Measurements from ENCODE around the gene ZNF326. TPM values are rescaled to one million over a fixed set of nuclear protein-coding genes. Genes with fewer than 3 reads are reported as not detected.

ZNF326 gene
- total and polyA plus RNA-seq, 2 of the 4 experiments (the other 2 are of a cell fraction), result 4.5 to 17.0 TPM

- H3K79me1 ChIP-seq (ENCODE audit: low read depth in 1 of 2, low read length in 2 of 2), result no peaks in the 10 kb centered on the region
- CTCF ChIA-PET, result interaction anchor here (1.4 kb wide), 1 partner anchor 63 kb away, joined by 3 read pairs; no protein-coding TSS in a partner anchor
- dilution Hi-C loops (cut with HindIII; ENCODE audit: low sequenced_read_pairs, unreplicated experiment), result no loop called here
Measured at GRCh38 chr1:89974256-89974655, 20.7 kb upstream of the ZNF326 start.

More at GRCh38 chr1:89974256-89974655, 20.7 kb upstream of the ZNF326 start:
- H4K5ac ChIP-seq (ENCODE audit: low read depth, low read length), result peak overlapping the region; percentile 96
- no peaks in the 10 kb centered on the region for H3K9me3 ChIP-seq (ENCODE audit: control insufficient read depth, insufficient read depth, low read length)
- peak overlapping the region; percentile 15 to 87; a peak in 3 of 4 replicates for H4K8ac ChIP-seq (ENCODE audit: low read depth in 2 of 2, low read length in 2 of 2)
- POLR2A ChIA-PET (ENCODE audit: unreplicated experiment), result no interaction called here
- H3K4me2 ChIP-seq (ENCODE audit: low read depth, low read length), result no peak overlapping the region
- H3K27ac ChIP-seq (ENCODE audit: insufficient read depth, low read length), result no peak overlapping the region
- intact Hi-C loops (cut with micrococcal nuclease) (no loop called here), in situ Hi-C loops (cut with MboI; ENCODE audit: low sequenced_read_pairs) (no loop called here)
- H4K20me1 ChIP-seq (ENCODE audit: insufficient read depth, low read length), result no peaks in the 10 kb centered on the region
- DNase-seq, result no peak
- H2BK15ac ChIP-seq (ENCODE audit: low read depth, low read length), result peak overlapping the region; percentile 51; the same call in 2 of the 3 replicates
- H3K36me3 ChIP-seq (ENCODE audit: control insufficient read depth, insufficient read depth, low read length), result no peaks in the 10 kb centered on the region
- H3K9ac ChIP-seq (ENCODE audit: low read depth, low read length), result no peak overlapping the region
- peak overlapping the region; percentile 10 for H2AFZ ChIP-seq (replicated peaks; ENCODE audit: low read length, poor library complexity)
- no peak for TF ChIP-seq FOS (IDR thresholded peaks at IDR 0.05; ENCODE audit: low read depth, low read length)
- TF ChIP-seq SMC3 (IDR thresholded peaks at IDR 0.05; ENCODE audit: low read depth, low read length), result no peak
- TF ChIP-seq CHD1 (IDR thresholded peaks at IDR 0.05; ENCODE audit: low read depth, low read length), result no peak
- TF ChIP-seq CTCF (conservative IDR thresholded peaks at IDR 0.05; ENCODE audit: low read depth, low read length), result no peak
- TF ChIP-seq CEBPB (IDR thresholded peaks at IDR 0.05; ENCODE audit: low read depth, low read length), result no peak
- TF ChIP-seq ELK1 (IDR thresholded peaks at IDR 0.05; ENCODE audit: borderline replicate concordance, low read depth, low read length), result no peak
- TF ChIP-seq RAD21 (IDR thresholded peaks at IDR 0.05; ENCODE audit: low read length), result no peak
- TF ChIP-seq, protein P1, sequence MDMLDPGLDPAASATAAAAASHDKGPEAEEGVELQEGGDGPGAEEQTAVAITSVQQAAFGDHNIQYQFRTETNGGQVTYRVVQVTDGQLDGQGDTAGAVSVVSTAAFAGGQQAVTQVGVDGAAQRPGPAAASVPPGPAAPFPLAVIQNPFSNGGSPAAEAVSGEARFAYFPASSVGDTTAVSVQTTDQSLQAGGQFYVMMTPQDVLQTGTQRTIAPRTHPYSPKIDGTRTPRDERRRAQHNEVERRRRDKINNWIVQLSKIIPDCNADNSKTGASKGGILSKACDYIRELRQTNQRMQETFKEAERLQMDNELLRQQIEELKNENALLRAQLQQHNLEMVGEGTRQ (IDR thresholded peaks at IDR 0.05; ENCODE audit: low read depth, low read length), result no peak
- TF ChIP-seq RCOR1 (IDR thresholded peaks at IDR 0.05; ENCODE audit: insufficient replicate concordance, low read length), result no peak
- TF ChIP-seq RFX5 (IDR thresholded peaks at IDR 0.05; ENCODE audit: low read depth, low read length), result no peak
- TF ChIP-seq BHLHE40 (IDR thresholded peaks at IDR 0.05; ENCODE audit: low read depth, low read length), result no peak
- TF ChIP-seq MAFK (IDR thresholded peaks at IDR 0.05; ENCODE audit: low read depth, low read length), result no peak
- TF ChIP-seq MAZ (IDR thresholded peaks at IDR 0.05; ENCODE audit: borderline replicate concordance, low read depth, low read length), result no peak
- TF ChIP-seq MXI1 (IDR thresholded peaks at IDR 0.05; ENCODE audit: borderline replicate concordance, low read depth, low read length), result no peak
- no peak overlapping the region for H3K56ac ChIP-seq (ENCODE audit: extremely low read depth, insufficient read depth, low read length)
- H3K14ac ChIP-seq (replicated peaks; ENCODE audit: low read depth, low read length), result peak overlapping the region; percentile 75; the same call in 1 of the 2 replicates
- peak overlapping the region; percentile 78 for H2BK120ac ChIP-seq (ENCODE audit: low read depth, low read length)
- peak overlapping the region; percentile 39 for H2AK9ac ChIP-seq (replicated peaks; ENCODE audit: low read depth, low read length, poor library complexity)
- H3K4ac ChIP-seq (ENCODE audit: low read depth, low read length), result peak overlapping the region; percentile 81
- peak overlapping the region; percentile 41 for H2AK5ac ChIP-seq (ENCODE audit: low read depth, low read length)
- BruUV-seq (replicated peaks), result no TSS peak
- peak overlapping the region; percentile 82; the same call in 1 of the 2 replicates for H3K18ac ChIP-seq (ENCODE audit: low read depth, low read length)
- H3K4me1 ChIP-seq (ENCODE audit: control insufficient read depth, insufficient read depth, low read length), result peaks cover 15% of the 10 kb centered on the region
- no peak for ATAC-seq (ENCODE audit: low read depth)
- H4K91ac ChIP-seq (ENCODE audit: insufficient read depth, low read depth, low read length), result peak overlapping the region; percentile 54
- H3K27me3 ChIP-seq (ENCODE audit: control insufficient read depth, insufficient read depth, low read length), result no peaks in the 10 kb centered on the region
- H2BK20ac ChIP-seq (ENCODE audit: low read depth, low read length), result peak overlapping the region; percentile 69
- WGBS, 2 experiments (ENCODE audit: extremely low coverage in 2 of 2, insufficient read length in 1 of 2), result 100% methylated on average over 1 of the region's 4 CpGs; no CpG with 5 or more reads in 1 of the 2 experiments
- H3K23ac ChIP-seq (ENCODE audit: low read depth, low read length), result no peak overlapping the region
- no peak overlapping the region for H3K4me3 ChIP-seq (ENCODE audit: insufficient read depth, low read depth, low read length)
- peaks cover 10% of the 10 kb centered on the region for H3K9me1 ChIP-seq (ENCODE audit: insufficient read depth, low read length)
- peak overlapping the region; percentile 33 for H2BK5ac ChIP-seq (ENCODE audit: low read depth, low read length, poor library complexity, severe bottlenecking)
